ENCODE data around the gene KIAA0040. TPM values are rescaled to one million over a fixed set of nuclear protein-coding genes. Genes with fewer than 3 reads are reported as not detected.
"Not testable (repeated sequence)": the region's sequence is repeated elsewhere in the genome, so short reads cannot be mapped to it uniquely, and the experiment has no call there.

Gene KIAA0040
- total and polyA plus RNA-seq, 2 experiments from 2014 or later: 0.04 to 0.22 TPM

DNA sequence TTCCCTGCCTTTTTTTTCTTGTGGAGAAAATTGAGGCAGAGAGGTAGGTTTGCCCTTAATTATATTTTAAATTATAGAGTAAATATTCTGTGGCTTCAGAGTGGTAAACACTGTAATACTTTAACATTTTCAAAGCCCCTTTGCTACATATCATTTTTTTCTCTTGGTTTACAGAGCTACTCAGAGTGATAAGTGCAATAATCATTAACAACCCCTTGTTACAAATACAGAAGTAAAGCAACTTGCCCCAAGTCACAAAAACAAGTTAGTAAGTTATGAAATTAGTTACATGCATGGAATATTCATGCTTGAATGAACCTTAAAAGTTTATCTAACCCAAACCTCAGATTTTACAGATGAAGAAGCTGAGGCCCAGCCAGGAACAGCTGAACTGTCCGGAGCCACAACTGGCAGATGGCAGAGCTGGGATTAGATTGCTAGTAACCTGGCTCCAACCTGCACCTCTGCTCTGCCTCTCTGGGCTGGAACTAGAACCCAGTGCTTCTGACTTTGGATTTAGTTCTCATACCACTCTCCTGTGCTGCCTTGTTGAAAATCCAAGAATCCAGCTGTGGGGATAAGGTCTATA lies 76.3 kb downstream of the KIAA0040 start:
- H3K9ac ChIP-seq: no peak overlapping the region
- H3K36me3 ChIP-seq (ENCODE audit: low read depth): no peaks in the 10 kb centered on the region
- no peak for DNase-seq
- H3K4me2 ChIP-seq (ENCODE audit: unreplicated experiment): no peak overlapping the region
- no peak overlapping the region for H3K4me3 ChIP-seq
- no peaks in the 10 kb centered on the region for H3K4me1 ChIP-seq (ENCODE audit: insufficient read depth)
- no peaks in the 10 kb centered on the region for H3K9me2 ChIP-seq (ENCODE audit: insufficient read depth)
- in situ Hi-C loops (cut with MboI): no loop called here
- H3K27me3 ChIP-seq (replicated peaks; ENCODE audit: insufficient read depth): no peaks in the 10 kb centered on the region
- H3F3A ChIP-seq (ENCODE audit: insufficient read depth): no peaks in the 10 kb centered on the region
- H3K9me3 ChIP-seq (ENCODE audit: low read depth): no peaks in the 10 kb centered on the region
- H2AFZ ChIP-seq: no peak overlapping the region
- H4K20me1 ChIP-seq (ENCODE audit: insufficient read depth): no peaks in the 10 kb centered on the region
- TF ChIP-seq EZH2phosphoT487 (IDR thresholded peaks at IDR 0.05; ENCODE audit: insufficient read depth, low read depth) (no peak), EZH2 (IDR thresholded peaks at IDR 0.05; ENCODE audit: insufficient read depth, poor library complexity, severe bottlenecking) (no peak)
- 65 to 67% methylated on average over 1 of the region's 1 CpG for WGBS, 2 experiments (ENCODE audit: low coverage in 1 of 2, low lambda C conversion rate in 2 of 2, missing lambda C conversion rate in 2 of 2)
- H3K27ac ChIP-seq: no peak overlapping the region
- H3K79me2 ChIP-seq (ENCODE audit: insufficient read depth): no peaks in the 10 kb centered on the region

DNA sequence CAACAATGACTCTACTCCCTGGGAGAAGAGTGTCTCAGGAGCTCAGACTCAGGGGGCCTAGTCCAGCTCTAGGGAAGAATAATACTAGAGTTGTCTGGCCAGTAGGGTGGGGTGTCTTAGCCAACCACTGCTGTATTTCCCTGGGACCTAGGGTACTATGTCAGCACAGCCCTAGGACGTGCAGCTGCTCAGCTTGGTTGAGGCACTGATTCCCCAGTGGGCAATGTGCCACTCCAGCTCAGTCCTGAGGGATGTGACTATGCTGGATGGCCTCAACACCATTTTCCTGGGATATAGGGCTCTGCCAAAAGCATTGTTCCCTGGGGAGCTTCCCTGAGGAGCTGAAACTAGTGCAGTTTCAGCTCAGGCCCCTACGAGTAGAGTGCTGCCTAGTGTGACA lies 77.6 kb downstream of the KIAA0040 start:
- Histone ChIP-seq H3K9me3 (ENCODE audit: low read depth) (no peaks in the 10 kb centered on the region), H3K4me1 (ENCODE audit: insufficient read depth) (no peaks in the 10 kb centered on the region), H3K79me2 (ENCODE audit: insufficient read depth) (no peaks in the 10 kb centered on the region), H3K4me3 (no peak overlapping the region), H3K27me3 (replicated peaks; ENCODE audit: insufficient read depth) (no peaks in the 10 kb centered on the region), H3F3A (ENCODE audit: insufficient read depth) (no peaks in the 10 kb centered on the region), H3K4me2 (ENCODE audit: unreplicated experiment) (no peak overlapping the region), H3K9me2 (ENCODE audit: insufficient read depth) (no peaks in the 10 kb centered on the region), H3K36me3 (ENCODE audit: low read depth) (no peaks in the 10 kb centered on the region), H3K9ac (no peak overlapping the region), H4K20me1 (ENCODE audit: insufficient read depth) (no peaks in the 10 kb centered on the region), H2AFZ (no peak overlapping the region), H3K27ac (no peak overlapping the region)
- TF ChIP-seq EZH2phosphoT487 (IDR thresholded peaks at IDR 0.05; ENCODE audit: insufficient read depth, low read depth) (no peak), EZH2 (IDR thresholded peaks at IDR 0.05; ENCODE audit: insufficient read depth, poor library complexity, severe bottlenecking) (no peak)
- in situ Hi-C loops (cut with MboI): no loop called here
- WGBS, 2 experiments (ENCODE audit: low coverage in 1 of 2, low lambda C conversion rate in 2 of 2, missing lambda C conversion rate in 2 of 2): 16 to 24% methylated on average over 2 of the region's 2 CpGs
- DNase-seq: no peak

DNA sequence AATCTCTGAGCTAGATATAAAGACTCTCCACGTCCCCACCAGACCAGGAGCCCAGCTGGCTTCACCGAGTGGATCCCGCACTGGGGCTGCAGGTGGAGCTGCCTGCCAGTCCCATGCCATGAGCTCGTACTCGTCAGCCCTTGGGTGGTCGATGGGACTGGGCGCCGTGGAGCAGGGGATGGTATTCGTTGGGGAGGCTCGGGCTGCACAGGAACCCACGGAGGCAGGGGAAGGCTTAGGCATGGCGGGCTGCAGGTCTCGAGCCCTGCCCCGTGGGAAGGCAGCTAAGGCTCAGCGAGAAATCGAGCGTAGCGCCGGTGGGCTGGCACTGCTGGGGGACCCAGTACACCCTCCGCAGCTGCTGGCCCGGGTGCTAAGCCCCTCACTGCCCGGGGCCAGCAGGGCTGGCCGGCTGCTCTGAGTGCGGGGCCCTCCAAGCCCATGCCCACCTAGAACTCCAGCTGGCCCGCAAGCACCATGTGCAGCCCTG lies 84.2 kb downstream of the KIAA0040 start:
- H3K4me3 ChIP-seq; H3K9ac ChIP-seq; in situ Hi-C loops (cut with MboI); H3K9me2 ChIP-seq (ENCODE audit: insufficient read depth); H3K9me3 ChIP-seq (ENCODE audit: low read depth); H3K4me1 ChIP-seq (ENCODE audit: insufficient read depth); H2AFZ ChIP-seq; H4K20me1 ChIP-seq (ENCODE audit: insufficient read depth); H3K36me3 ChIP-seq (ENCODE audit: low read depth); H3K27ac ChIP-seq; DNase-seq; H3K4me2 ChIP-seq (ENCODE audit: unreplicated experiment); H3K27me3 ChIP-seq (replicated peaks; ENCODE audit: insufficient read depth); H3K79me2 ChIP-seq (ENCODE audit: insufficient read depth); H3F3A ChIP-seq (ENCODE audit: insufficient read depth): not testable (repeated sequence)
- WGBS, 2 experiments (ENCODE audit: low coverage in 1 of 2, low lambda C conversion rate in 2 of 2, missing lambda C conversion rate in 2 of 2): 65 to 73% methylated on average over 13 to 21 of the region's 25 CpGs

Other genes starting within 250 kb of the KIAA0040 start
- gene CACYBP, start 192.8 kb downstream of the KIAA0040 start, total RNA-seq (2014; rRNA removed; shearing (Covaris generic)): 71.3 and 84.8 TPM in 2 replicates
- 165 and 195 TPM in 2 replicates for gene CACYBP, start 192.8 kb downstream of the KIAA0040 start, polyA plus RNA-seq (2016; fragmentation: Nextera tagmentation; extraction: Ambion mirVana)
- 7.5 and 19.6 TPM in 2 replicates for gene MRPS14, start 169.4 kb downstream of the KIAA0040 start, total RNA-seq (2014; rRNA removed; shearing (Covaris generic))
- gene MRPS14, start 169.4 kb downstream of the KIAA0040 start, polyA plus RNA-seq (2016; fragmentation: Nextera tagmentation; extraction: Ambion mirVana): 62.7 and 63.7 TPM in 2 replicates
- gene TNN, start 124.9 kb downstream of the KIAA0040 start, total RNA-seq (2014; rRNA removed; shearing (Covaris generic)): not detected in 2 replicates
- gene TNN, start 124.9 kb downstream of the KIAA0040 start, polyA plus RNA-seq (2016; fragmentation: Nextera tagmentation; extraction: Ambion mirVana): not detected in 2 replicates

Data from GM23248 (cell line).